Activated T-cell treated with anti-CD3 and anti-CD28 coated beads for 4 hours (primary cell): ENCODE measurements around the gene IMP4.
A peak's percentile ranks its signal among the peaks of the same experiment; 100 is the strongest.

ENCODE experiments used
- DNase-seq: peaks from one replicate; pipeline ENCODE4 v3.0.0-alpha.2; 2020

The IMP4 gene

DNA sequence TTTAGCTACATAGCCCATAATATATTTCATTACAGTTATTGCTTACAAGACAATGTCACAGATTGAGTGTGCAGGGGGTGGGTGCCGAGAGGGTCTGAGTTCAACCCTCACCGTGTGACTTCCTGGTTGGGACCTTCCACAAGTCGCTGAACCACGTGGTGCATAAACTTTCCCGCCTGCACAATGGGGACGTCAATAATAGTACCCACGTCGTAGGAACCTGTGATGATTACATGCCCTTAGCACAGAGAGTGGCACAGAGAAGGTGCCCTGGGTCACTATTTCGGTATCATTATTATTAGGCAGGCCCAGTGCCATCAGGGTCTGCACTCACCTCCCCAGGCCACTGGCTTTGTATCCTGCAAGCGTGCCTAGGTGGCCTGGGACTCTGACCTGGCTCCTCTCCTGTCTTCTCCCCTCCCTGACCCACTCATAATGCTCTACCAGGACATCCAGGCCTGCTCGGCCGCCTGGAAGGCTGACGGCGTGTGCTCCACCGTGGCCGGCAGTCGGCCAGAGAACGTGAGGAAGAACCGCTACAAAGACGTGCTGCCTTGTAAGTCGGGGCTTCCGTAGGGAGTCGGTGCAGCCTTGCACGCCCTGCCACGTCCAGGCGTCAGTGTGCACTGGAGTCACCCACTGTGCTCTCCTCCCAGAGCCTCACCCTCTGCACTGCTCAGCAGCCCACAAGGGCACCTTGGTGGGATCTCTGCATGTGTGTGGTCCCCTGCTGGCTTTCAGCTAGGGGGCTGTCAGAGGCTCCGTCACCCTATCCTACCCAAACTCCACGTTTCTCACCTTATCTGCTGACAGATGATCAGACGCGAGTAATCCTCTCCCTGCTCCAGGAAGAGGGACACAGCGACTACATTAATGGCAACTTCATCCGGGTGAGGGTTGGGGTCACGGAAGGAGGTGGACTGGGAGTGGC is 16.0 kb downstream of the IMP4 start:
- DNase-seq = no peak

GRCh38 chr2:130359466-130359865 is 16.8 kb downstream of the IMP4 start:
- DNase-seq = no peak

DNA sequence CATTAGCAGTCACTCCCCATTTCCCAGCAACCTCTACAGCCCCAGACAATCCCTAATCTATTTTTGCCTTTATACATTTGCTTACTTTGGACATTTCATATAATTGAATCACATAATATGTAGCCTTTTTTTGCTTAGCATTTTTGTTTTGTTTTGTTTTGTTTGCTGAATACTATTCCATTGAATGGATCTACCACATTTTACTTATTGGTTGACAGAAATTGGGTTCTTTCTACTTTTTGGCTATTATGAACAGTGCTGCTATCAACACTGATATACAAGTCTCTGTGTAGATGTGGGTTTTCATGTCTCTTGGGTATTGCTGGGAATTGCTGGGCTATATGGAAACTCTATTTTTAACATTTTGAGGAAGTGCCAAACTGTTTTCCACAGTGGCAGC is 20.8 kb downstream of the IMP4 start:
- DNase-seq = no peak

- no peak for DNase-seq
Observed at GRCh38 chr2:130365075-130365474, 22.4 kb downstream of the IMP4 start.

DNA sequence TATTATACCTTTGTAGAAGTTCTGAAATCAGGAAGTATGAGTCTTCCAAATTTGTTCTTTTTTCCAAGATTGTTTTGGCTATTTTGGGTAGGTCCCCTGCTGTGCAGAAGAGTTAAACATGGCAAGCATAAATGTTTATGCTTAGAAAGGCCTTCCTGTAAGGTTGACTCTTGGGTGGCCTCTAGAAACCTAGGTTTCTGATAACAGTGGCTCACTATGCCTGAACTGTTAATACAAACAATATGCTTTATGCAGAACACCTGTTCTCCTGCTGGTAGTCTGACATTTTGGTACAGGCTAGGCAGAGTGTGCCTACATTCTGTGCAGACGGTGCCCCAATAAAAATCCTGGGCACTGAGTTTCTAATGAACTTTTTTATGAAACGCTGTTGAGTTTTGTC is 23.3 kb downstream of the IMP4 start:
- DNase-seq = no peak

- no peak for DNase-seq
Observed at GRCh38 chr2:130366720-130367119, 24.0 kb downstream of the IMP4 start.

- DNase-seq = no peak
Observed at GRCh38 chr2:130368786-130369185, 26.1 kb downstream of the IMP4 start.

GRCh38 chr2:130369311-130369964 is 26.7 kb downstream of the IMP4 start:
- no peak for DNase-seq

GRCh38 chr2:130369965-130370341 is 27.3 kb downstream of the IMP4 start:
- DNase-seq = no peak

DNA sequence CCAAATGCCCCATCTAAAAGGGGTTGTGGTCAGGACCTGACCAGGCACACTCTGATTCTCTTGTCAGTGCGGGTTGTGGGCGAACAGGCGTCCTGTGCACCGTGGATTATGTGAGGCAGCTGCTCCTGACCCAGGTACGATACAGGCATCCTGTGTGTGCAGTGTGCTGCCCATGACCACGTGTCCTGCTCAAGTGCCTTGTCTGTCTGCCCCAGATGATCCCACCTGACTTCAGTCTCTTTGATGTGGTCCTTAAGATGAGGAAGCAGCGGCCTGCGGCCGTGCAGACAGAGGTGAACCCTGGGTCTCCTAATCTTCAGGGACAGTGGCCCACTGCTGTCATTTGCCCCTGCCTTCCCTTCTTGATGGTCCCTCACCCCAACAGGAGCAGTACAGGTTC is 27.8 kb downstream of the IMP4 start:
- no peak for DNase-seq

DNA sequence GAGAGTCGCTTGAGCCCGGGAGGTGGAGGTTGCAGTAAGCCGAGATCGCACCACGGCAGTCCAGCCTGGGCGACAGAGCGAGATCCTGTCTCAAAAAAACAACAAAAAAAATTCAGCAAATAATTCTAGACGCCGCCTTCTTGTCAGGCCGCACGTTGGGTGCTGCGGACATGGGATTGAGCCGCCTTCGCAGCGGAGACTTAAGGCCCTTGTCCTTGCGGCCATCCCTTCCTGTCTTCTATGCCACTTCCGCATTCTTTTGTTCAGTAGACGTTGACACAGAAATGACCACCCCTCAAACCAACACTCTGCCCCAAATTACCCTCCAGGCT is 29.0 kb downstream of the IMP4 start:
- DNase-seq = no peak

- DNase-seq = peak; percentile 46
Observed at GRCh38 chr2:130372055-130372832, 29.5 kb downstream of the IMP4 start.

- DNase-seq = no peak
Observed at GRCh38 chr2:130372833-130373807, 30.4 kb downstream of the IMP4 start.

GRCh38 chr2:130373808-130374365 is 31.2 kb downstream of the IMP4 start:
- no peak for DNase-seq

DNA sequence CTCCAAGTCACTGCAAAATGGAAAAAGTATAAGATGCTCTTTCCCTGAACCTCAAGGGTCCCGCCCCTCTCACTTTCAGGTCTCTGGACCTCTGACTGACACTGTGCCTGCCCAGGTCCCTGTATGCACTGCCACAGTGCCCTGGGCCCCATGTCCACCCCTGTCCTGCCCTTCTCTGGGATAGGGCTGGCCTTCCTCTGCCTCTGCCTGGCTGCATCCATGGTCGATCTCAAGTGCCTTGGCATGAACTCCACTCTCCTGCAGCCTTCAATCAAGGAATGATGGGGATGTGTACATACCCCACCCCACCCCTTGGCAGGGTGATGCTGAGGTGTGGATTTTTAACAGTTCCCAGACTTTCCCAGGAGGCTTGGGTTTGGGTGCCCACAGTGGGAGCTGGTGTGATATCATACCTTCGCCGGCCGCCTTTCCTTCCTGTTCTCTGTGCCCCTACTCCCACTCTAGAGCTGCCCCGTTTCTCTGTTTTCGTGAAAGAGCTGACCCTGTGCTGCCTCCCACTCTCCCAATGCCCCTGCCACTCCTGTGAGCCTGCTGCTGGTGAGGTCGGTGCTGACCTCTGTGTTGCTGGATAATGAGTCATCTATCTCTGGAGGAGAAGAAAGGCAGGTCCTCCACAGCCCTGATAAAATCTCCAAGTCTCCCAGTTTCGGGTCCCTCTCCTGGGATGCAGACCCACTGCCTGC is 32.0 kb downstream of the IMP4 start:
- DNase-seq = no peak

GRCh38 chr2:130375291-130376266 is 32.9 kb downstream of the IMP4 start:
- no peak for DNase-seq

GRCh38 chr2:130376433-130377293 is 34.0 kb downstream of the IMP4 start:
- DNase-seq = no peak

DNA sequence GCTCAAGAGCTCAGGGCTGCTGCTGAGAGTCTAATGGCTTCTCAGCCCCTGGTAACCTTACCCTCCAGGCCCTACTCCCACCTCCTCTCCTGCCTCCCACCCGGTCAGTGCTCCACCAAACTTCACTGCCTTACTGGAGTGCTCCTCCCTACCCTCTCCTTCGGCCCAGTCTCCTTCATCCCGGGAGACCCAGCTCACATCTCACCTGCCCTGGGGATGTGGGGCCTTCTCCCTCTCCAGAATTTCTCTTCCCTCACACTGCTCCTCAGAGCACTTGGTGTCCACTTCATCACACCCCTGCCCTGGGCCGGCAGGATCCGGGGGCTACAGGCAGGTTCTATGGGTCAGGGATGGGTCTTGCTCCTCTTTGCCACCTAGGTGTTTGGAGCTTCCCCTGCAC is 34.8 kb downstream of the IMP4 start:
- DNase-seq = no peak

DNA sequence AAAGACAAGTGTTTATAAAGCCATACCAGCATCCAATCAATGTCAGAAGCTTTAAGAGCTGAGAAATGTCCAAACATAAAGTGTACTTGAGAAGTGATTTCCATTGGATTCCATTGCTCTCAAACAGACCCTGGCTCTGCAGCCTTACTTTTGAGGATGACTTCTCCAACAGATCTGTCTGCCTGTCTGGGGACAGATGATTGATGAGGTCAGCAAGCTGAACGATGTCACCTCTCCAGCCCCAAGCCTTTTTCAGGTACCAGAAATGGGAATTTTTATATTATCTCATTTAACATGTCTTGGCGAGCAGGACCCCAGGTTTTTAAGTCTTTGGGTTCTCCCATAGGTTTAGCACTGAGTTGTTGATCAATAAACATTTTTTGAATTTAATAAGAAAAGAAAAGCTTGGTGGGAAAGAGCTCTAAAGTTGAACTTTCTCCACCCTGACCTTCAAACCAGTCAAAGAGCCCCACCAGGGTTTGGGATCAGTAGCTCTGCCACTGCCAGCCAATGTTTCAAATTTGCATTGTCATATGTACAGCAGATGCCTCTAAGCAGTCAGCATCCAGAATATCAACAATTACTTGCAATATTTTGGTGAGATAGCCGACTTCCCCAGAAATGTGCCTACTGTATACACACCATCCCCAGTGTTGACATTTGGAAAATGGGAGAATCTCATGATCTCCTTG is 35.7 kb downstream of the IMP4 start:
- DNase-seq = no peak
